HG03354 (cell line): ENCODE measurements around the gene TTBK1.
"Not testable (repeated sequence)": the region's sequence is repeated elsewhere in the genome, so short reads cannot be mapped to it uniquely, and the experiment has no call there.

Experiments
- ATAC-seq: cut with Tn5 transposase; IDR thresholded peaks from one replicate; pipeline ENCODE4 v1.9.1; 2021; ENCODE audit warnings: mild to moderate bottlenecking; ENCODE audit not compliant: unreplicated experiment, poor library complexity, severe bottlenecking

The TTBK1 gene

DNA sequence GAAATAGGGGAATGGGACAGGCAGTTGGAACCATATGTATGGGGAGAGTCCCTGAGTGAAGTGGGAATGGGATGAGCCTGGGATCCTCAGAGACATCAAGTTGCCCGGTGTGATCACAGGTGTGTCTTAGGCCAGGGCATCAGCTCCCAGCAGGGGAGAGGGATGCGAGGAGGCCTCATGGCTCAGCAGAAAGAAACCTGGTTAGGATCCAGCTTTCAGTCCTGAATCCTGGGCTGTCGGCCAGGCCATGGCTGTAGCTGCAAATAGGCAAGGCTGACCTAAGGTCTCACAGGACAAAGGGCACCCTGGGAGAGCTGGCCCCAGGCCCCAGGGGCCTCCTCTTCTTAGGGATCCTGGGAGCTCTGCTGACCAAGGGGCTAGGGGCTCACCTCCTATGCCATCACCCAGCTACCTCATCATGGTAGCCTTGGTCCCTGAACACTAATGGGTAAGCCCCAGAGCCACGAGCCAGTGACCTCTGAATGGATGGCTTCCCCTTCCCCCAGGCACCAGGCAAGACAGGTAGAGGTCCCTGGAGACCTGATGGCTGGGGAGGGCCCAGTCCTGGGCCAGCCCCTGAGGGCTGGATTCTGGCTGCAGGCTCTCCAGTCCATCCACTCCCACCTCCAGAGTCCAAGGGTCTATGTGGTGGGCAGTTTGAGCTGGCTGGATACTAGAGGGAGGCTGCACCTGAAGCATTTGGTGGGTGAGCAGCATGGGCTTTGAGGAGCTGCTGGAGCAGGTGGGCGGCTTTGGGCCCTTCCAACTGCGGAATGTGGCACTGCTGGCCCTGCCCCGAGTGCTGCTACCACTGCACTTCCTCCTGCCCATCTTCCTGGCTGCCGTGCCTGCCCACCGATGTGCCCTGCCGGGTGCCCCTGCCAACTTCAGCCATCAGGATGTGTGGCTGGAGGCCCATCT is 54.6 kb downstream of the TTBK1 start, which contains the start of gene SLC22A7:
Gene SLC22A7 (plus strand): TSS at position 617 of the 921 bp plus-strand sequence. CDS start 99 bp downstream, at position 716.
- ATAC-seq = no peak

DNA sequence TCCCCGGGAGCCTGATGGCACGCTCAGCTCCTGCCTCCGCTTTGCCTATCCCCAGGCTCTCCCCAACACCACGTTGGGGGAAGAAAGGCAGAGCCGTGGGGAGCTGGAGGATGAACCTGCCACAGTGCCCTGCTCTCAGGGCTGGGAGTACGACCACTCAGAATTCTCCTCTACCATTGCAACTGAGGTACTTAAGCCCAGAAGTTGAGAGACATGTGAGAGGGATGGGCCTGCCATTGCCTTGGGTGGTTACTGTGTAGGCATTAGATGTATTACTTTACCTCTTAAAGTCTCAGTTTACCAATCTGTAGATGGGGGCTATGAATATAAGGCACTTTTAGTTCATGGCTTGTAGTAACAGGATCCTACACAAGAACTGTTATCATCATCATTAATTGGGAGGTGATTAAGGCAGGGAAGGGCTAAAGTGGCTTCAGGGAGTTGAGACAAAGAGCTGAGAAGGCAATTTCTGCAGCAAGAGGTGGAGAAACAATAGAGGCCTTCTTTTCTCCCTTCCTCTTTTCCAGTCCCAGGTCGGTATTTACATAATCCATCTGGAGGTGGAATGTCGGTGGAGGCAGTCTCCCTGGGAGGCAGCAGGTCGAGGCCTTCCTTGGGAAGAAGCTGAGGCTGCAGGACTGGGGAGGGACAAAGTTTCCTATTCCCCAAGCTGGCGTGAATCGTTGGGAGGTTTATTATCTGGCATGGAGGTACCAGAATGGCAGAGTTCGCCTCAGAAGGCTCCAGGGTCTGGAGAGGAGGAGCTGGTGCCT is 55.5 kb downstream of the TTBK1 start:
- ATAC-seq = no peak

- ATAC-seq = no peak
Measured at GRCh38 chr6:43299338-43300293, 56.3 kb downstream of the TTBK1 start.

DNA sequence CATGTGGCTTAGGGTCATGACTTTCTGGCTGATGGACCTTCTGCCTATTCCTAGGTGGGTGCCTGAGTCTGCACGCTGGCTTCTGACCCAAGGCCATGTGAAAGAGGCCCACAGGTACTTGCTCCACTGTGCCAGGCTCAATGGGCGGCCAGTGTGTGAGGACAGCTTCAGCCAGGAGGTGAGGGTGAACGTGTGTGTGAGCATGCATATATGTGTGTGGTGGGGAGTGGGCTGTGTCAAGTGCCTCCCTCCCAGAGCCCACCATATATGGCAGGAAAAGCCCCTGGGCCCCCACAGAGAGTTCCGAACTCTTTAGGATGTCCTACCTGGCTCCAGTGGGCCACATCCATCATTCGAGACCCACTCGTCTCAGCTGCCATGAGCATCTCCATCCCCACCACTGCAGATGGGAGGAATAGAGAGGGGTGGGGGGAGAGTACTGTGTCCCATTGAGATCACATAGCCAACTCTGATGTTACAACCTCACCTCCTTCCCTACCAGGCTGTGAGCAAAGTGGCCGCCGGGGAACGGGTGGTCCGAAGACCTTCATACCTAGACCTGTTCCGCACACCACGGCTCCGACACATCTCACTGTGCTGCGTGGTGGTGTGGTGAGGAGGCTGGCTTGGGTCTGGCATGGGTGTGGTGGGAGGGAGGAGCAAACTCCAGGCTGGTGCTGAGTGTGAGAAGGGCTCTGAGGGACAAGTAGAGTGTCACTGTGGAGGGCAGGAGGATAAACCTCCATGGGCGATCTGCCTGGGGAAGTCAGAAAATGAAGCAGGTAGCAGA is 58.0 kb downstream of the TTBK1 start:
- ATAC-seq = no peak

DNA sequence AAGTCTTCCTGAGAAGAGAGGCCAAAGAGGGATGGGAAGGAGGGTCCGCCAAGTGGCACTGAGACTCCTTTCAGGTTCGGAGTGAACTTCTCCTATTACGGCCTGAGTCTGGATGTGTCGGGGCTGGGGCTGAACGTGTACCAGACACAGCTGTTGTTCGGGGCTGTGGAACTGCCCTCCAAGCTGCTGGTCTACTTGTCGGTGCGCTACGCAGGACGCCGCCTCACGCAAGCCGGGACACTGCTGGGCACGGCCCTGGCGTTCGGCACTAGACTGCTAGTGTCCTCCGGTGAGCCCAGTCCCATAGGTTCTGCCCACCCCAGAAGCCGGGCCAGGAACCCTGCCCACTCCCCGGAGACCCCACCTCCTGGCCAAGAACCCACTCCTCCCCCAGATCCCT is 58.8 kb downstream of the TTBK1 start:
- no peak for ATAC-seq

DNA sequence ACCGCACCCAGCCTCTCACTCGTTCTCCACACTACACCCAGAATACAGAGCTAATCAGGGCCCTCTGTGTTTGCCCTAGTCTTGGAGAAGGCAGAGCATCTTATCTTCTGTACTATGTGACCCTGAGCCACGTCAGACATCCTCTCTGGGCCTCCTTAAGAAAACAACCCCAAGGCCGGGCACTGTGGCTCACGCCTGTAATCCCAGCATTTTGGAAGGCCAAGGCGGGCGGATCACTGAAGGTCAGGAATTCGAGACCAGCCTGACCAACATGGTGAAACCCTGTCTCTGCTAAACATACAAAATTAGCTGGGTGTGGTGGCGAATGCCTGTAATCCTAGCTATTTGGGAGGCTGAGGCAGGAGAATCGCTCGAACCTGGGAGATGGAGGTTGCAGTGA is 59.7 kb downstream of the TTBK1 start:
- ATAC-seq = not testable (repeated sequence)

DNA sequence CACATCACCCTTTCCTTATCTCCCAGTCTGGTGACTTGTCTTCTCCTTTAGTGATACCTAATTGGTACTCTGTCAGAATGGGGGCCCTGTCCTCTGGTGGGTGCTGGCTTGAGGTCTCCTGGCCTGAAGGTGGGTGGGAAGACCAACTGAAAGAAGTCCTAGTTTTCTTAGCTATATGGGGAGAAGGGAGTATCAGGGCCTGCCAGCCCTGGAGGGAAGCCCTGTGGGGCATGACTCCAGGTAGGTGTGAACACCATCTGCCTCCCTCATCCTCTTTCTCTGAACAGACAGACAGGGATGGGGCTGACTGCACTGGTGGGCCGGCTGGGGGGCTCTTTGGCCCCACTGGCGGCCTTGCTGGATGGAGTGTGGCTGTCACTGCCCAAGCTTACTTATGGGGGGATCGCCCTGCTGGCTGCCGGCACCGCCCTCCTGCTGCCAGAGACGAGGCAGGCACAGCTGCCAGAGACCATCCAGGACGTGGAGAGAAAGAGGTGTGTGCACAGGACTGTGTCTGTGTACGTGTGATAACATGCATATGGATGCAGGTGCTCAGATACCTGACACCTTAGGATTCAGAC is 60.6 kb downstream of the TTBK1 start:
- no peak for ATAC-seq

GRCh38 chr6:43304361-43304760 is 61.1 kb downstream of the TTBK1 start:
- ATAC-seq = no peak

- no peak for ATAC-seq
Measured at GRCh38 chr6:43304882-43305281, 61.6 kb downstream of the TTBK1 start.

GRCh38 chr6:43306086-43306485 is 62.8 kb downstream of the TTBK1 start:
- no peak for ATAC-seq

GRCh38 chr6:43307451-43308100 is 64.3 kb downstream of the TTBK1 start:
- no peak for ATAC-seq

DNA sequence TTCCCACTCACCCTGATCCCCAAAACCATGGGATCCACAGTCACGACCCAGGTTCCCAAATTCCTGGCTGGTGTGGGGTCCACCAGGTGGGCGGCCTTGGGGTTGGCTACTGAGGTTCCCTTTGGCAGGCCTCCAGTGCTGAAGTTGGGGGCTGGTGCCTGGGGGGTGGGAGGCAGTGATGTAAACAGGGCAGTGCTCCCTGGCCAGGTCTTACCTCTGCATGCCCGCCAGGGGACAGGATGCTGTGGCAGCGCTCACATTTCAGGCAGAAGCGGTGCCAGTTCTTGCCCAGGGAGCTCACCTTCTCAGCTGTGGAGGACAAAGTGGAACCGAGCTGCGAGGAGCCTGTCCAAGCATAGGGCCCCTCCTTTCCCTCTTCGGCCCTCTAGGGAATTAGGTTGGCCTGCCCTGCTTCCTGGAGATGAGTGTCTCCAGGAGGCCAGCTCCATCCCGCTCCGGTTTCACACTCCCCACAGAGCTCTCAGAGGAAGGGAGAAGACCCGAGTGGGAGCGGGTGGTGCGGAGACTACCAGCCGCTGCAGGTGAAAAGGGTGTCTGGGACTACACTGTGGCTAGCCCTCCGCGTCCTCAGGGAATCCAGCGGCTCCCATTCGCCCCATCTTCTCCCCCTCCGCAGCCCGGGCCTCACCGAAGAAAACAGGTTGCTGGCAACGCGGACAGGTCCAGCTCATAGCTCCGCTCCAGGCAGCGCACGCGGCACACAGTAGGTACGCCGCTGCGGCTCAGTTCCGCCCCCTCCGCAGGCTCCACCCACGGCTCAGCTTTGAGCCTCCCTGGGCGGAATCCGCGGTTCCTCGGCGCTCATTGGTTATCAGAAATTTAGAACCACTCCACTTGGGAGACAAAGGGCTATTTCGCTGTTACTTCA is 65.1 kb downstream of the TTBK1 start, which contains the start of gene CRIP3:
Gene CRIP3 (minus strand): TSS at position 726 of the 889 bp plus-strand sequence. CDS start 34 bp downstream, at position 692.
- ATAC-seq = peak; percentile 72

- ATAC-seq = peak; percentile 6
Measured at GRCh38 chr6:43308990-43309477, 65.8 kb downstream of the TTBK1 start.

- no peak for ATAC-seq
Measured at GRCh38 chr6:43310134-43310533, 66.9 kb downstream of the TTBK1 start.

DNA sequence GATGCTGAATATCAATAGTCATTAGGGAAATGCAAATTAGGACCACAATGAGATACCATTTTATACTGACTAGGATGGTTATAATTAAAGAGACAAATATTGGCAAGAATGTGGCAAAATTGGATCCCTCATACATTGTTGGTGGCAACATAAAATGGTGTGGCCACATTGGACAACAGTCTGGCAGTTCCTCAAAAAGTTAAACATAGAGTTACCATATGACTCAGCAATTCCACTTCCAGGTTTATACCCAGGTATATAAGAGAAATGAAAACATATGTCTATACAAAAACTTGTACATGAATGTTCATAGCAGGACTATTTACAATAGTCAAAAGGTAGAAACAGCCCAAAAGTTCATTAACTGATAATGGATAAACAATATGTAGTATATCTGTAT is 67.3 kb downstream of the TTBK1 start:
- ATAC-seq = no peak

DNA sequence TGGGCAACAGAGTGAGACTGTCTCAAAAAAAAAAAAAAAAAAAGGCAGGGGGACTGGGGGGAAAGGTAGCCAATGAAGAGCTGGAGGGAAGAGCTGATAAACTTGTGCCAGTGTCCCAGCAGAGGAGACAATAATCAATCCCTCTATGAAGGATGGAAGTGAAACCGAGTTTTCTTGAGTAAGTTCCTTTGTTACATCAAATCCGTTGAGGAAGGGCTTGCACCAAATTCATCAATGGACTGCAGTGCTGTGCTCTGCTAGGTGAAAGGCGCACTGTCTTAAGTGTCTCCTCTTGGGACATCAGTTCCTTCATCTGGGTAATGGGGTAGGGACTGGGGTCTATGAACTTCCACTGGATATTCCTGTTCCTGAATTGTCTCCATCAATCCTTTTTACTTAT is 68.4 kb downstream of the TTBK1 start:
- ATAC-seq = no peak

GRCh38 chr6:43313813-43314212 is 70.5 kb downstream of the TTBK1 start:
- no peak for ATAC-seq
